HEK293T (cell line): ENCODE measurements around the gene SETMAR.

Experiments used
- ARNT ChIP-seq: fragments of 450-650 bp; IDR thresholded peaks from 2 replicates; pipeline ENCODE4 v1.6.1; 2017; ENCODE audit warnings: mild to moderate bottlenecking
- BHLHE40 ChIP-seq: fragments of 450-650 bp; IDR thresholded peaks from 2 replicates; pipeline ENCODE4 v1.6.1; 2016; ENCODE audit warnings: mild to moderate bottlenecking, moderate library complexity, borderline replicate concordance
- CTBP1 ChIP-seq: fragments of 450-650 bp; IDR thresholded peaks from 2 replicates; pipeline ENCODE4 v1.6.1; 2016; ENCODE audit warnings: borderline replicate concordance
- ELF4 ChIP-seq: fragments of 450-650 bp; IDR thresholded peaks from 2 replicates; pipeline ENCODE4 v1.6.1; 2017; ENCODE audit warnings: antibody characterized with exemption
- FOXA1 ChIP-seq: fragments of 450-650 bp; IDR thresholded peaks from 2 replicates; pipeline ENCODE4 v1.6.1; 2016; ENCODE audit warnings: mild to moderate bottlenecking
- FOXK2 ChIP-seq: fragments of 450-650 bp; IDR thresholded peaks from 2 replicates; pipeline ENCODE4 v1.6.1; 2016; ENCODE audit warnings: mild to moderate bottlenecking
- HDGF ChIP-seq: fragments of 450-650 bp; IDR thresholded peaks from 2 replicates; pipeline ENCODE4 v1.6.1; 2017; ENCODE audit warnings: antibody characterized with exemption, borderline replicate concordance
- LEF1 ChIP-seq: fragments of 450-650 bp; IDR thresholded peaks from 2 replicates; pipeline ENCODE4 v1.6.1; 2017; ENCODE audit warnings: mild to moderate bottlenecking, borderline replicate concordance
- NFRKB ChIP-seq: fragments of 450-650 bp; IDR thresholded peaks from 2 replicates; pipeline ENCODE4 v1.6.1; 2016; ENCODE audit warnings: mild to moderate bottlenecking, moderate library complexity
- SP1 ChIP-seq: fragments of 450-650 bp; IDR thresholded peaks from 2 replicates; pipeline ENCODE4 v1.6.1; 2017
- SUZ12 ChIP-seq: fragments of 450-650 bp; IDR thresholded peaks from 2 replicates; pipeline ENCODE4 v1.6.1; 2016; ENCODE audit warnings: mild to moderate bottlenecking
- TARDBP ChIP-seq: fragments of 450-650 bp; IDR thresholded peaks from 2 replicates; pipeline ENCODE4 v1.6.1; 2016
- ZNF384 ChIP-seq: fragments of 450-650 bp; IDR thresholded peaks from 2 replicates; pipeline ENCODE4 v1.6.1; 2016
- TF ChIP-seq, protein P1 (sequence below): fragments of 450-650 bp; IDR thresholded peaks from 2 replicates; pipeline ENCODE4 v1.6.1; 2016

DNA sequence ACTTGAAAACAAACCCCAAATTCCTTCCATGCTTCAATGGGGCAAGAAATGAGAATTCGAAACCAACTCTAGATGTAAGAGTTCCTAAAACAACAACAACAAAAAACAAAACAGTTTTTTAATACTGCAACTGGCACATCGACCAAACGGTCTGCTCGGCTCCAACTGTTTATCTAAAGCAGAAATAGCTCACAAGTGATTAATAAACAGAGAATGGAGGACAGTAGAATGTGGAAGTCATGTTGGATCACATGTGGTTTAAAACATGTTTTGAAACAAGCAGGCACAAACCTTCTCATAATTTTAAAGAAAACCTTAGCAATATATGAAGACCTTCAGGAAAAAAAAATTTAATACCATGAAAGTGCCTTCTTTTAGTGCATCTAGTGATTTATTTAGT, 55.1 kb downstream of the SETMAR start:
- TF ChIP-seq ARNT, result no peak
- TF ChIP-seq CTBP1, result no peak
- no peak for TF ChIP-seq SUZ12
- no peak for TF ChIP-seq NFRKB
- TF ChIP-seq BHLHE40, result no peak
- TF ChIP-seq ELF4, result no peak
- no peak for TF ChIP-seq SP1
- no peak for TF ChIP-seq ZNF384
- no peak for TF ChIP-seq FOXK2
- no peak for TF ChIP-seq LEF1
- no peak for TF ChIP-seq FOXA1
- no peak for TF ChIP-seq HDGF
- no peak for TF ChIP-seq TARDBP
- TF ChIP-seq, protein P1, sequence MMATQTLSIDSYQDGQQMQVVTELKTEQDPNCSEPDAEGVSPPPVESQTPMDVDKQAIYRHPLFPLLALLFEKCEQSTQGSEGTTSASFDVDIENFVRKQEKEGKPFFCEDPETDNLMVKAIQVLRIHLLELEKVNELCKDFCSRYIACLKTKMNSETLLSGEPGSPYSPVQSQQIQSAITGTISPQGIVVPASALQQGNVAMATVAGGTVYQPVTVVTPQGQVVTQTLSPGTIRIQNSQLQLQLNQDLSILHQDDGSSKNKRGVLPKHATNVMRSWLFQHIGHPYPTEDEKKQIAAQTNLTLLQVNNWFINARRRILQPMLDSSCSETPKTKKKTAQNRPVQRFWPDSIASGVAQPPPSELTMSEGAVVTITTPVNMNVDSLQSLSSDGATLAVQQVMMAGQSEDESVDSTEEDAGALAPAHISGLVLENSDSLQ, result no peak
